Measurements from ENCODE around the gene FKBP2. TPM values are rescaled to one million over a fixed set of nuclear protein-coding genes. Genes with fewer than 3 reads are reported as not detected.

FKBP2 gene
- total and polyA plus RNA-seq, 2 of the 13 experiments (the other 11 are each of a cell fraction or from before 2014, with no cell fraction given) = 30.1 to 53.3 TPM

- TF ChIP-seq NFKBIZ (CRISPR knock-in tag; IDR thresholded peaks at IDR 0.05) (no peak), ZNF17 (CRISPR knock-in tag; IDR thresholded peaks at IDR 0.05) (no peak), POLR2G (IDR thresholded peaks at IDR 0.05; ENCODE audit: low read depth, low read length) (peak; percentile 52), JUNB (CRISPR knock-in tag; IDR thresholded peaks at IDR 0.05; ENCODE audit: borderline replicate concordance) (no peak), SIN3A (IDR thresholded peaks at IDR 0.05; ENCODE audit: borderline replicate concordance, low read depth, low read length) (no peak), ZNF839 (CRISPR knock-in tag; IDR thresholded peaks at IDR 0.05; ENCODE audit: borderline replicate concordance) (peak; percentile 86; the same call in 1 of the 2 replicates), ZNF816 (CRISPR knock-in tag; IDR thresholded peaks at IDR 0.05; ENCODE audit: borderline replicate concordance) (no peak), FLYWCH1 (CRISPR knock-in tag; IDR thresholded peaks at IDR 0.05) (no peak), ZNF253 (CRISPR knock-in tag; IDR thresholded peaks at IDR 0.05; ENCODE audit: borderline replicate concordance) (no peak), ZNF598 (CRISPR knock-in tag; IDR thresholded peaks at IDR 0.05; ENCODE audit: borderline replicate concordance) (no peak), YY1 (IDR thresholded peaks at IDR 0.05; ENCODE audit: insufficient read depth, insufficient replicate concordance, low read depth, low read length) (peak; percentile 37), MAX (IDR thresholded peaks at IDR 0.05) (peak; percentile 45), ZMAT3 (CRISPR knock-in tag; conservative IDR thresholded peaks at IDR 0.05) (peak; percentile 25; the same call in 1 of the 2 replicates), CENPX (CRISPR knock-in tag; IDR thresholded peaks at IDR 0.05) (no peak), ATF5 (CRISPR knock-in tag; IDR thresholded peaks at IDR 0.05; ENCODE audit: low read depth) (0 out of 2 replicates have a peak, but pooled peaks have one; percentile 65), SNAPC4 (CRISPR knock-in tag; IDR thresholded peaks at IDR 0.05) (no peak), JARID2 (CRISPR knock-in tag; IDR thresholded peaks at IDR 0.05; ENCODE audit: insufficient replicate concordance) (no peak), ZNF460 (CRISPR knock-in tag; IDR thresholded peaks at IDR 0.05; ENCODE audit: borderline replicate concordance) (0 out of 2 replicates have a peak, but pooled peaks have one; percentile 16), DPF2 (CRISPR knock-in tag; IDR thresholded peaks at IDR 0.05; ENCODE audit: borderline replicate concordance, low read depth) (no peak), TCF12 (IDR thresholded peaks at IDR 0.05) (no peak), TCF12 (CRISPR knock-in tag; IDR thresholded peaks at IDR 0.05) (no peak), ZNF749 (CRISPR knock-in tag; IDR thresholded peaks at IDR 0.05; ENCODE audit: borderline replicate concordance) (0 out of 2 replicates have a peak, but pooled peaks have one; percentile 53), ZNF614 (CRISPR knock-in tag; IDR thresholded peaks at IDR 0.05; ENCODE audit: borderline replicate concordance) (no peak), GPN1 (CRISPR knock-in tag; IDR thresholded peaks at IDR 0.05; ENCODE audit: borderline replicate concordance) (no peak)
Measured at GRCh38 chr11:64284048-64284961, 43.4 kb downstream of the FKBP2 start, which contains the start of gene BAD (continued).

Measured in HepG2 (cell line).